SK-N-SH (cell line): ENCODE measurements around the gene SUCNR1. TPM values are rescaled to one million over a fixed set of nuclear protein-coding genes. Genes with fewer than 3 reads are reported as not detected.

Source experiments
- CTCF ChIA-PET: fragments of 300-600, 350-600 bp; formaldehyde crosslinking; extraction: SDS; loops from one replicate; lab custom pipeline; 2021; lab: Yijun Ruan, JAX
- POLR2A ChIA-PET: fragments of 350-600 bp; sonication (Branson Sonifier 250); formaldehyde crosslinking; extraction: SDS; loops from one replicate; lab custom pipeline; 2020; ENCODE audit warnings: antibody characterized with exemption, inconsistent platforms; lab: Yijun Ruan, JAX
- DNase-seq: peaks from one replicate; pipeline ENCODE4 v3.0.0; 2012
- H2AFZ ChIP-seq: fragments of 200-600 bp; sonication (generic); 2 replicates; pipeline ENCODE4 v1.8.1; 2016; ENCODE audit warnings: antibody characterized with exemption, mild to moderate bottlenecking, low read depth
- H3F3A ChIP-seq: fragments of 200-600 bp; sonication (generic); replicated peaks from 2 replicates; pipeline ENCODE3; 2016; ENCODE audit warnings: antibody characterized with exemption, mild to moderate bottlenecking; ENCODE audit not compliant: insufficient read depth
- H3K27ac ChIP-seq, 2 experiments: fragments of 200-500 bp in 1 of 2; fragments of 200-600 bp in 1 of 2; sonication (Bioruptor generic) in 1 of 2; sonication (generic), shearing (Covaris generic) in 1 of 2; 2 replicates each; pipeline versions ENCODE4 v1.5.1 to v1.6.1; 2014 to 2016; ENCODE audit warnings: low read depth in 2 of 2, inconsistent platforms in 1 of 2, low read length in 1 of 2, mild to moderate bottlenecking in 1 of 2, mixed read lengths in 1 of 2
- H3K27me3 ChIP-seq: fragments of 200-600 bp; sonication (generic), shearing (Covaris generic); 2 replicates; pipeline ENCODE4 v1.6.1; 2016; ENCODE audit warnings: mixed run types; ENCODE audit not compliant: insufficient read depth
- H3K36me3 ChIP-seq, 2 experiments: fragments of 200-500 bp in 1 of 2; fragments of 200-600 bp in 1 of 2; sonication (Bioruptor generic) in 1 of 2; sonication (generic) in 1 of 2; replicated peaks in 1 of 2; 2 replicates each; pipeline versions ENCODE3 to v1.5.1; 2014 to 2016; ENCODE audit warnings: low read length in 1 of 2, mild to moderate bottlenecking in 1 of 2; ENCODE audit not compliant: insufficient read depth in 2 of 2, control insufficient read depth in 1 of 2
- H3K4me1 ChIP-seq, 2 experiments: fragments of 200-500 bp in 1 of 2; fragments of 200-600 bp in 1 of 2; sonication (Bioruptor generic) in 1 of 2; sonication (generic), shearing (Covaris generic) in 1 of 2; 2 replicates each; pipeline versions ENCODE4 v1.5.1 to v1.6.1; 2014 to 2016; ENCODE audit warnings: low read depth in 1 of 2, low read length in 1 of 2, mixed run types in 1 of 2; ENCODE audit not compliant: insufficient read depth in 2 of 2, control insufficient read depth in 1 of 2
- H3K4me2 ChIP-seq: fragments of 200-600 bp; sonication (generic), shearing (Covaris generic); 2 replicates; pipeline ENCODE4 v1.6.1; 2017; ENCODE audit warnings: mixed run types
- H3K4me3 ChIP-seq, 2 experiments: fragments of 200-500 bp in 1 of 2; fragments of 200-600 bp in 1 of 2; sonication (Bioruptor generic) in 1 of 2; sonication (generic), shearing (Covaris generic) in 1 of 2; 2 replicates each; pipeline versions ENCODE4 v1.5.1 to v1.8.1; 2014 to 2016; ENCODE audit warnings: low read depth in 2 of 2, inconsistent platforms in 1 of 2, low read length in 1 of 2, mild to moderate bottlenecking in 1 of 2, mixed read lengths in 1 of 2, moderate library complexity in 1 of 2
- H3K79me2 ChIP-seq: fragments of 200-600 bp; sonication (generic); 2 replicates; pipeline ENCODE4 v1.8.1; 2017; ENCODE audit warnings: mild to moderate bottlenecking; ENCODE audit not compliant: insufficient read depth
- H3K9ac ChIP-seq: fragments of 200-600 bp; sonication (generic); 2 replicates; pipeline ENCODE4 v1.6.1; 2017; ENCODE audit warnings: mixed run types
- H3K9me2 ChIP-seq: fragments of 200-600 bp; sonication (generic); 2 replicates; pipeline ENCODE4 v1.6.1; 2017; ENCODE audit warnings: mixed run types
- H3K9me3 ChIP-seq: fragments of 200-600 bp; sonication (generic); 2 replicates; pipeline ENCODE4 v1.6.1; 2017; ENCODE audit warnings: mixed run types, mild to moderate bottlenecking, moderate library complexity
- H4K20me1 ChIP-seq: fragments of 200-600 bp; sonication (generic); 2 replicates; pipeline ENCODE4 v1.6.1; 2017; ENCODE audit warnings: mild to moderate bottlenecking, mixed run types; ENCODE audit not compliant: insufficient read depth
- CHD2 ChIP-seq: fragments of 150-350 bp; IDR thresholded peaks from 2 replicates; pipeline ENCODE4 v1.6.1; 2018; ENCODE audit warnings: low read length; ENCODE audit not compliant: partially characterized antibody
- EP300 ChIP-seq, 2 experiments: IDR thresholded peaks; 2 replicates each; pipeline versions ENCODE4 v1.4.0 to v1.6.1; 2012; ENCODE audit warnings: borderline replicate concordance in 1 of 2, low read depth in 1 of 2, low read length in 1 of 2
- EZH2phosphoT487 ChIP-seq: fragments of 200-600 bp; sonication (generic); IDR thresholded peaks from 2 replicates; pipeline ENCODE4 v1.6.1; 2017; ENCODE audit warnings: low read depth, mixed run types, mild to moderate bottlenecking, antibody characterized with exemption, moderate library complexity, borderline replicate concordance
- FOSL2 ChIP-seq: IDR thresholded peaks from 2 replicates; pipeline ENCODE4 v1.4.0; 2012; ENCODE audit warnings: low read depth, mild to moderate bottlenecking, moderate library complexity, borderline replicate concordance
- FOXJ3 ChIP-seq: sonication (generic); formaldehyde crosslinking; IDR thresholded peaks from 2 replicates; pipeline ENCODE4 v1.5.1; 2020; ENCODE audit warnings: mild to moderate bottlenecking, missing genetic modification reagents
- FOXM1 ChIP-seq: IDR thresholded peaks from 2 replicates; pipeline ENCODE4 v1.4.0; 2012; ENCODE audit warnings: low read depth, mild to moderate bottlenecking
- GABPA ChIP-seq: IDR thresholded peaks from 2 replicates; pipeline ENCODE4 v1.4.0; 2012; ENCODE audit warnings: low read depth, mild to moderate bottlenecking
- GATA2 ChIP-seq: sonication (generic); formaldehyde crosslinking; IDR thresholded peaks from 2 replicates; pipeline ENCODE4 v1.5.0; 2020; ENCODE audit warnings: mild to moderate bottlenecking, missing genetic modification reagents
- IRF3 ChIP-seq: fragments of 150-350 bp; IDR thresholded peaks from 2 replicates; pipeline ENCODE4 v1.6.1; 2016; ENCODE audit warnings: mild to moderate bottlenecking, low read depth, low read length
- JUND ChIP-seq: IDR thresholded peaks from 2 replicates; pipeline ENCODE4 v1.4.0; 2012
- NFIC ChIP-seq: IDR thresholded peaks from 2 replicates; pipeline ENCODE4 v1.4.0; 2012; ENCODE audit warnings: borderline replicate concordance
- NRF1 ChIP-seq: IDR thresholded peaks from 2 replicates; pipeline ENCODE4 v1.6.1; 2012; ENCODE audit warnings: low read depth, mild to moderate bottlenecking, low read length
- POLR2AphosphoS5 ChIP-seq: IDR thresholded peaks from 2 replicates; pipeline ENCODE4 v1.6.1; 2012; ENCODE audit warnings: low read depth, low read length
- RAD21 ChIP-seq: IDR thresholded peaks from 2 replicates; pipeline ENCODE4 v1.6.1; 2012; ENCODE audit warnings: mild to moderate bottlenecking, low read length
- RCOR1 ChIP-seq: fragments of 150-350 bp; IDR thresholded peaks from 2 replicates; pipeline ENCODE4 v1.6.1; 2017; ENCODE audit warnings: antibody characterized with exemption, low read length
- RFX5 ChIP-seq: IDR thresholded peaks from 2 replicates; pipeline ENCODE4 v1.6.1; 2012; ENCODE audit warnings: mild to moderate bottlenecking, improper control_type of control experiment, low read length
- SIN3A ChIP-seq: IDR thresholded peaks from 2 replicates; pipeline ENCODE4 v1.6.1; 2012; ENCODE audit warnings: low read depth, mild to moderate bottlenecking, low read length, moderate library complexity, borderline replicate concordance
- SMC3 ChIP-seq: IDR thresholded peaks from 2 replicates; pipeline ENCODE4 v1.6.1; 2012; ENCODE audit warnings: low read depth, low read length, improper control_type of control experiment
- TAF1 ChIP-seq: IDR thresholded peaks from 2 replicates; pipeline ENCODE4 v1.6.1; 2012; ENCODE audit warnings: low read depth, mild to moderate bottlenecking, low read length, moderate library complexity, borderline replicate concordance
- TCF12 ChIP-seq: IDR thresholded peaks from 2 replicates; pipeline ENCODE4 v1.4.0; 2012
- TEAD4 ChIP-seq: IDR thresholded peaks from 2 replicates; pipeline ENCODE4 v1.4.0; 2012; ENCODE audit warnings: mild to moderate bottlenecking, borderline replicate concordance; ENCODE audit not compliant: insufficient read depth
- USF1 ChIP-seq: IDR thresholded peaks from 2 replicates; pipeline ENCODE4 v1.4.0; 2012; ENCODE audit warnings: low read depth, borderline replicate concordance
- YY1 ChIP-seq: IDR thresholded peaks from 2 replicates; pipeline ENCODE4 v1.4.0; 2012; ENCODE audit warnings: low read depth, mild to moderate bottlenecking
- WGBS: methylation state at CpG from one replicate; pipeline ENCODE4 v1.1.6; 2017; ENCODE audit warnings: low lambda C conversion rate; 5-methylcytosine and 5-hydroxymethylcytosine counted together
- polyA plus RNA-seq, 3 experiments: library from polyadenylated mRNA; depleted of rRNA; stranded (reverse); fragments of >200 nt; gene quantifications; 2 replicates each; pipeline ENCODE4 v1.2.3, GENCODE V29; 2012
- TF ChIP-seq, protein P1 (sequence below): IDR thresholded peaks from 2 replicates; pipeline ENCODE4; 2012
- TF ChIP-seq, protein P2 (sequence below): fragments of 150-350 bp; IDR thresholded peaks from 2 replicates; pipeline ENCODE4 v1.6.1; 2017; ENCODE audit warnings: antibody characterized with exemption, low read length, low read depth, borderline replicate concordance
- TF ChIP-seq, protein P3 (sequence below): IDR thresholded peaks from 2 replicates; pipeline ENCODE4 v1.4.0; 2012; ENCODE audit warnings: low read depth, borderline replicate concordance

SUCNR1 gene
- polyA plus RNA-seq, 1 of the 3 experiments (the other 2 are of a cell fraction), result 1.5 TPM

DNA sequence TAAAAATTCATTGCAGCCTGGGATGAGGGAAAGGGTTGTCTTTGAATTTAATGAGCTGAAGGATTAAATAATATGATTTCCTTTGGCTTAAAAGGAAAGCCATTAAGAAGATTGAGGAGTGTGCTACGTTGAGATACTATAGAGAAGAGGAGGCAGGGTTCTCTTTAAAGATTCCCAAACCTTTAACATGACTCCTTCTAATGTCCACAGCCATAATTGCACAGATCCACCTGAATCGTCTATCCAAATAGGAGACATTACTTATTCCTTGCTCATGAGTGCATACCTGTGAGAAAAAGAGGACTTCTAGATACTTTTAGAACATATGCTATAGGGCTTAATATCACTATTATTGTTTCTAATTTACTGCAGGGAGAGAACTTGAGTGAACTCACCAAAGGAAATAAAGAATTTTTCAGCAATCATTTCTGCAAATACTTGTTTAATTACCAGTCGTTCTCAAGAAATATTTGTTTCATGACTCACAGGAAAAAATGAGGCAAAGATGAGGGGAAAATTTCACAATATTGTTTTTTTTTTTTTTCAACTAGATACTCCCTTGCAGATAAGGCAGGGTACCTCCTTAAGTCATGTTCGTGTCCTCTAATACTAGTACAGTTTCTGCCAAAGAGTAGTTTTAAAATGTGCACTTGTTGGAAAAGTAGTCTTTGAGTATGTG, 8.9 kb upstream of the SUCNR1 start:
- Histone ChIP-seq H3K4me1 (peaks cover 0 to 27% of the 10 kb centered on the region in 2 experiments; a peak in 2 of 4 replicates), H3K4me3 (no peak overlapping the region), H3F3A (peaks cover 36% of the 10 kb centered on the region), H3K9ac (peak overlapping the region; percentile 33; the same call in 1 of the 2 replicates), H4K20me1 (no peaks in the 10 kb centered on the region), H3K9me2 (no peaks in the 10 kb centered on the region), H2AFZ (no peak overlapping the region), H3K27ac (peak overlapping the region; percentile 76 to 86; a peak in 3 of 4 replicates), H3K27me3 (no peaks in the 10 kb centered on the region), H3K4me2 (0 out of 2 replicates have a peak overlapping the region, but pooled peaks have one; percentile 28), H3K36me3 (no peaks in the 10 kb centered on the region), H3K9me3 (no peaks in the 10 kb centered on the region), H3K79me2 (peaks cover 44% of the 10 kb centered on the region)
- POLR2A ChIA-PET, result no interaction called here
- WGBS, result 1% methylated on average over 4 of the region's 4 CpGs
- TF ChIP-seq, protein P1, sequence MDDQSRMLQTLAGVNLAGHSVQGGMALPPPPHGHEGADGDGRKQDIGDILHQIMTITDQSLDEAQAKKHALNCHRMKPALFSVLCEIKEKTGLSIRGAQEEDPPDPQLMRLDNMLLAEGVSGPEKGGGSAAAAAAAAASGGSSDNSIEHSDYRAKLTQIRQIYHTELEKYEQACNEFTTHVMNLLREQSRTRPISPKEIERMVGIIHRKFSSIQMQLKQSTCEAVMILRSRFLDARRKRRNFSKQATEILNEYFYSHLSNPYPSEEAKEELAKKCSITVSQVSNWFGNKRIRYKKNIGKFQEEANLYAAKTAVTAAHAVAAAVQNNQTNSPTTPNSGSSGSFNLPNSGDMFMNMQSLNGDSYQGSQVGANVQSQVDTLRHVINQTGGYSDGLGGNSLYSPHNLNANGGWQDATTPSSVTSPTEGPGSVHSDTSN, result peak; percentile 13; the same call in 1 of the 2 replicates
- no peak for TF ChIP-seq USF1
- TF ChIP-seq JUND, result peak; percentile 70
- no peak for TF ChIP-seq TAF1
- TF ChIP-seq GABPA, result no peak
- TF ChIP-seq FOXM1, result no peak
- no peak for TF ChIP-seq EZH2phosphoT487
- TF ChIP-seq CHD2, result no peak
- TF ChIP-seq IRF3, result no peak
- no peak for TF ChIP-seq NFIC
- TF ChIP-seq TEAD4, result 0 out of 2 replicates have a peak, but pooled peaks have one; percentile 35
- TF ChIP-seq YY1, result no peak
- TF ChIP-seq SMC3, result no peak
- TF ChIP-seq RCOR1, result no peak
- no peak for TF ChIP-seq POLR2AphosphoS5
- no peak for TF ChIP-seq FOXJ3 (CRISPR knock-in tag)
- TF ChIP-seq FOSL2, result peak; percentile 61
- peak; percentile 27; the same call in 1 of the 2 replicates for TF ChIP-seq TCF12
- no peak for TF ChIP-seq RAD21
- TF ChIP-seq RFX5, result no peak
- no peak for TF ChIP-seq NRF1
- TF ChIP-seq GATA2 (CRISPR knock-in tag), result no peak
- TF ChIP-seq SIN3A, result no peak
- TF ChIP-seq, protein P2, sequence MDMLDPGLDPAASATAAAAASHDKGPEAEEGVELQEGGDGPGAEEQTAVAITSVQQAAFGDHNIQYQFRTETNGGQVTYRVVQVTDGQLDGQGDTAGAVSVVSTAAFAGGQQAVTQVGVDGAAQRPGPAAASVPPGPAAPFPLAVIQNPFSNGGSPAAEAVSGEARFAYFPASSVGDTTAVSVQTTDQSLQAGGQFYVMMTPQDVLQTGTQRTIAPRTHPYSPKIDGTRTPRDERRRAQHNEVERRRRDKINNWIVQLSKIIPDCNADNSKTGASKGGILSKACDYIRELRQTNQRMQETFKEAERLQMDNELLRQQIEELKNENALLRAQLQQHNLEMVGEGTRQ, result no peak
- TF ChIP-seq, protein P3, sequence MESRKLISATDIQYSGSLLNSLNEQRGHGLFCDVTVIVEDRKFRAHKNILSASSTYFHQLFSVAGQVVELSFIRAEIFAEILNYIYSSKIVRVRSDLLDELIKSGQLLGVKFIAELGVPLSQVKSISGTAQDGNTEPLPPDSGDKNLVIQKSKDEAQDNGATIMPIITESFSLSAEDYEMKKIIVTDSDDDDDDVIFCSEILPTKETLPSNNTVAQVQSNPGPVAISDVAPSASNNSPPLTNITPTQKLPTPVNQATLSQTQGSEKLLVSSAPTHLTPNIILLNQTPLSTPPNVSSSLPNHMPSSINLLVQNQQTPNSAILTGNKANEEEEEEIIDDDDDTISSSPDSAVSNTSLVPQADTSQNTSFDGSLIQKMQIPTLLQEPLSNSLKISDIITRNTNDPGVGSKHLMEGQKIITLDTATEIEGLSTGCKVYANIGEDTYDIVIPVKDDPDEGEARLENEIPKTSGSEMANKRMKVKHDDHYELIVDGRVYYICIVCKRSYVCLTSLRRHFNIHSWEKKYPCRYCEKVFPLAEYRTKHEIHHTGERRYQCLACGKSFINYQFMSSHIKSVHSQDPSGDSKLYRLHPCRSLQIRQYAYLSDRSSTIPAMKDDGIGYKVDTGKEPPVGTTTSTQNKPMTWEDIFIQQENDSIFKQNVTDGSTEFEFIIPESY, result no peak
- peak in 1 of 2 experiments; percentile 65; a peak in 2 of 4 replicates for TF ChIP-seq EP300 (IDR thresholded peaks at IDR 0.05; ENCODE audit: borderline replicate concordance in 1 of 2, low read depth in 1 of 2, low read length in 1 of 2)
- no peak for DNase-seq
- CTCF ChIA-PET, result no interaction called here
